Trophoblast cell (in vitro differentiated cells and primary cell): ENCODE results near the gene SMIM31.
A peak's percentile ranks its signal among the peaks of the same experiment; 100 is the strongest.

Experiments
- DNase-seq, 2 donors: peaks; one replicate each; pipeline ENCODE4 v3.0.0-alpha.2; 2016
- H2AFZ ChIP-seq: 2 replicates; pipeline ENCODE4 v1.6.1; 2013; ENCODE audit warnings: low read length, moderate library complexity, mild to moderate bottlenecking; ENCODE audit not compliant: insufficient read depth, poor library complexity
- H2AK5ac ChIP-seq: 2 replicates; pipeline ENCODE4 v1.6.1; 2013; ENCODE audit warnings: mild to moderate bottlenecking, low read length
- H2BK120ac ChIP-seq: 2 replicates; pipeline ENCODE4 v1.6.1; 2013; ENCODE audit warnings: low read length, mild to moderate bottlenecking, moderate library complexity; ENCODE audit not compliant: insufficient read depth, poor library complexity
- H2BK12ac ChIP-seq: 2 replicates; pipeline ENCODE4 v1.6.1; 2013; ENCODE audit warnings: mild to moderate bottlenecking, low read length, moderate library complexity
- H2BK5ac ChIP-seq: 2 replicates; pipeline ENCODE4 v1.6.1; 2013; ENCODE audit warnings: low read length, low read depth, moderate library complexity, mild to moderate bottlenecking; ENCODE audit not compliant: poor library complexity
- H3K14ac ChIP-seq: 2 replicates; pipeline ENCODE4 v1.6.1; 2013; ENCODE audit warnings: mild to moderate bottlenecking, low read length
- H3K18ac ChIP-seq: 2 replicates; pipeline ENCODE4 v1.6.1; 2013; ENCODE audit warnings: mild to moderate bottlenecking, low read length
- H3K23ac ChIP-seq: 2 replicates; pipeline ENCODE4 v1.6.1; 2013; ENCODE audit warnings: low read length
- H3K27ac ChIP-seq: 2 replicates; pipeline ENCODE4 v1.5.1; 2013; ENCODE audit warnings: low read depth, mild to moderate bottlenecking, inconsistent platforms, low read length, moderate library complexity
- H3K27me3 ChIP-seq: 2 replicates; pipeline ENCODE4 v1.6.1; 2013; ENCODE audit warnings: inconsistent platforms, mild to moderate bottlenecking, low read length, moderate library complexity; ENCODE audit not compliant: insufficient read depth
- H3K36me3 ChIP-seq, 2 experiments: 1 replicate in 1 of 2; 2 replicates in 1 of 2; pipeline ENCODE4 v1.6.1; 2013; ENCODE audit warnings: low read length in 2 of 2, mild to moderate bottlenecking in 2 of 2, moderate library complexity in 1 of 2; ENCODE audit not compliant: insufficient read depth in 2 of 2, control insufficient read depth in 1 of 2
- H3K4ac ChIP-seq: 2 replicates; pipeline ENCODE4 v1.6.1; 2013; ENCODE audit warnings: low read depth, mild to moderate bottlenecking, low read length, moderate library complexity
- H3K4me1 ChIP-seq, 2 experiments: 1 replicate in 1 of 2; 2 replicates in 1 of 2; pipeline ENCODE4 v1.6.1; 2013; ENCODE audit warnings: low read length in 2 of 2, mild to moderate bottlenecking in 2 of 2, moderate library complexity in 1 of 2; ENCODE audit not compliant: insufficient read depth in 2 of 2, control insufficient read depth in 1 of 2
- H3K4me2 ChIP-seq: 2 replicates; pipeline ENCODE4 v1.6.1; 2013; ENCODE audit warnings: inconsistent platforms, mild to moderate bottlenecking, low read length, moderate library complexity
- H3K4me3 ChIP-seq: 2 replicates; pipeline ENCODE4 v1.5.1; 2013; ENCODE audit warnings: mild to moderate bottlenecking, low read depth, low read length, inconsistent platforms
- H3K79me1 ChIP-seq: one replicate; pipeline ENCODE4 v1.6.1; 2013; ENCODE audit warnings: low read length
- H3K79me2 ChIP-seq: 2 replicates; pipeline ENCODE4 v1.6.1; 2013; ENCODE audit warnings: low read length, mild to moderate bottlenecking; ENCODE audit not compliant: control insufficient read depth, insufficient read depth, poor library complexity
- H3K9ac ChIP-seq: 2 replicates; pipeline ENCODE4 v1.6.1; 2013; ENCODE audit warnings: mild to moderate bottlenecking, low read length
- H3K9me3 ChIP-seq: 2 replicates; pipeline ENCODE4 v1.6.1; 2013; ENCODE audit warnings: low read depth, mild to moderate bottlenecking, control low read depth, inconsistent platforms, low read length; ENCODE audit not compliant: insufficient read depth
- H4K12ac ChIP-seq: 2 replicates; pipeline ENCODE4 v1.6.1; 2013; ENCODE audit warnings: low read depth, mild to moderate bottlenecking, low read length, moderate library complexity
- H4K8ac ChIP-seq: 2 replicates; pipeline ENCODE4 v1.6.1; 2013; ENCODE audit warnings: low read depth, mild to moderate bottlenecking, low read length, moderate library complexity
- H4K91ac ChIP-seq: one replicate; pipeline ENCODE4 v1.6.1; 2013; ENCODE audit warnings: low read depth, mild to moderate bottlenecking, low read length, moderate library complexity
- WGBS: extraction: QIAGEN DNeasy Blood & Tissue Kit; methylation state at CpG from one replicate; pipeline ENCODE4 v1.1.7; 2013; ENCODE audit warnings: missing lambda C conversion rate; ENCODE audit not compliant: insufficient read length, insufficient coverage; ENCODE audit errors: extremely low coverage; 5-methylcytosine and 5-hydroxymethylcytosine counted together

The SMIM31 gene

DNA sequence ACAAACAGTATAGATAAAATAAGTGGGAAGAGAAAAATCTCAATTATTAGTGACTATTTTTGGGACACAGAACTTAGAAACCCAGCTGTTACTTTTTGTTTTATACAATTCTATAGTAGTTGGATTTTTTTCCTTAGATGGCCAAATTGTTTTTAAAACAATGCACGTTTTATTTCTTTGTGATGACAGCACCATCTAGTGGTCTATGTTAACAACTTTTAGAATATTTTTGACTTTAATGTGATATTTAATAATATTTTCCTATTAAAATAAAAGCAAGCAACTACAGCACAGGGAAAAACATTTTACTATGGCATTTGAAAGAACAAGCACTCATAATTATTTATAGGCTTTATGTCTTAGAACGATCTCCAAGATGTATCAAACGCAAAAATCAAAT lies 5.6 kb upstream of the SMIM31 start:
- WGBS, result no CpG with 5 or more reads among the region's 3 CpGs
- H2BK120ac ChIP-seq, result no peak overlapping the region

DNA sequence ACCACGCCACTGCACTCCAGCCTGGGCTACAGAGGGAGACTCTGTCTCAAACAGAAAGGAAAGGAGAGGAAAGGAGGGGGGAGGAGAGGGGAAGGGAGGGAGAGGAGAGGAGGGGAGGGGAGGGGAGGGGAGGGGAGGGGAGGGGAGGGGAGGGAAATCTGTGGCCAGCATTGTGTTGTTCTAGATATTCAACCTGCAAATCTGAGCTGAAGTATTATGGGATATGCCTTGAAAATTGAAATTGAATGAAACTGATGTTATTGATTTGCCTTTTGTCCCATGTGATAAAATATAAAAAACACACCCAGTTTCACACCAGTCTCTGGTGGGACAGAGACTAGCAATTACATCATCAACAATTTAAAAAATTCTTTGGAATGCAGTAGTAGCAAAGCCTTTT lies 1.5 kb downstream of the SMIM31 start:
- H4K91ac ChIP-seq, result no peak overlapping the region
- H2BK12ac ChIP-seq, result no peak overlapping the region
- no peak for DNase-seq
- no peaks in the 10 kb centered on the region for H3K36me3 ChIP-seq
- no peak overlapping the region for H3K23ac ChIP-seq
- WGBS, result no CpG with 5 or more reads among the region's 1 CpG
- no peak overlapping the region for H2BK120ac ChIP-seq
- no peaks in the 10 kb centered on the region for H3K9me3 ChIP-seq
- H2BK5ac ChIP-seq, result no peak overlapping the region
- no peak overlapping the region for H3K14ac ChIP-seq
- no peak overlapping the region for H4K8ac ChIP-seq
- no peak overlapping the region for H3K4me2 ChIP-seq
- H3K4me1 ChIP-seq, result no peaks in the 10 kb centered on the region
- no peak overlapping the region for H4K12ac ChIP-seq
- H3K27ac ChIP-seq, result no peak overlapping the region
- no peaks in the 10 kb centered on the region for H3K79me1 ChIP-seq
- no peak overlapping the region for H3K4ac ChIP-seq
- H3K79me2 ChIP-seq, result no peaks in the 10 kb centered on the region
- H3K18ac ChIP-seq, result no peak overlapping the region
- no peaks in the 10 kb centered on the region for H3K27me3 ChIP-seq
- H2AK5ac ChIP-seq, result no peak overlapping the region
- H2AFZ ChIP-seq, result no peak overlapping the region
- no peak overlapping the region for H3K9ac ChIP-seq
- H3K4me3 ChIP-seq, result no peak overlapping the region

More for the DNA sequence above, 5.6 kb upstream of the SMIM31 start:
- no peak overlapping the region for H2BK5ac ChIP-seq
- no peak overlapping the region for H3K23ac ChIP-seq
- H3K27ac ChIP-seq, result no peak overlapping the region
- DNase-seq, result peak in 1 of 2 donors; percentile 62
- H2AK5ac ChIP-seq, result no peak overlapping the region
- H3K18ac ChIP-seq, result no peak overlapping the region
- H3K4ac ChIP-seq, result no peak overlapping the region
- no peak overlapping the region for H3K14ac ChIP-seq
- no peaks in the 10 kb centered on the region for H3K9me3 ChIP-seq
- no peak overlapping the region for H3K4me3 ChIP-seq
- H3K4me1 ChIP-seq, result no peaks in the 10 kb centered on the region
- H3K79me2 ChIP-seq, result no peaks in the 10 kb centered on the region
- no peaks in the 10 kb centered on the region for H3K79me1 ChIP-seq
- H3K9ac ChIP-seq, result no peak overlapping the region
- no peak overlapping the region for H4K91ac ChIP-seq
- no peak overlapping the region for H3K4me2 ChIP-seq
- peaks cover 0 to 3% of the 10 kb centered on the region in 2 experiments for H3K36me3 ChIP-seq
- no peak overlapping the region for H2BK12ac ChIP-seq
- no peak overlapping the region for H4K8ac ChIP-seq
- H4K12ac ChIP-seq, result no peak overlapping the region
- H3K27me3 ChIP-seq, result no peaks in the 10 kb centered on the region
- H2AFZ ChIP-seq, result no peak overlapping the region

DNA sequence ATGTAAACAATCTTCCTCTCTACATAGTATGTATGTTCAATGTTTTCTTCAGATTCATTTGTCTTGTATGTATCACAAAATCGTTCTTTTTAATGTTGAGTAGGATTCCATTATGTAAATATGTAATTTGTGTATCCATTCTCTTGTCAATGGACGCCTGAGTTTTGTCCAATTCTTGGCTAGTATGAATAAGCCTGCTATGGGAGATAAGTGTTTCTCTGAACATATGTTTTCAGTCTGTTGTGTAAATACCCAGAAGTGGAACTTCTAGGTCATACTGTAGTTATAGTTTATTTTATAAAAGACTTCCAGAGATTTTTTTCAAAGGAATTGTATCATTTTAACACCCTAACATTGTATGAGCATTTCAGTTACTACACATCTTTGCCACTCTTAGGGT lies 2.8 kb downstream of the SMIM31 start:
- H3K27me3 ChIP-seq, result no peaks in the 10 kb centered on the region
- H2AK5ac ChIP-seq, result no peak overlapping the region
- H3K23ac ChIP-seq, result no peak overlapping the region
- no peak overlapping the region for H2BK5ac ChIP-seq
- no peak overlapping the region for H3K27ac ChIP-seq
- no peak overlapping the region for H3K4ac ChIP-seq
- DNase-seq, result no peak
- no peak overlapping the region for H3K18ac ChIP-seq
- no peak overlapping the region for H4K12ac ChIP-seq
- H3K4me3 ChIP-seq, result no peak overlapping the region
- no peak overlapping the region for H4K91ac ChIP-seq
- H2BK12ac ChIP-seq, result no peak overlapping the region
- H3K36me3 ChIP-seq, result no peaks in the 10 kb centered on the region
- H3K14ac ChIP-seq, result no peak overlapping the region
- no peak overlapping the region for H2BK120ac ChIP-seq
- no peaks in the 10 kb centered on the region for H3K79me1 ChIP-seq
- no peak overlapping the region for H3K4me2 ChIP-seq
- H3K9me3 ChIP-seq, result no peaks in the 10 kb centered on the region
- H2AFZ ChIP-seq, result no peak overlapping the region
- H3K79me2 ChIP-seq, result no peaks in the 10 kb centered on the region
- no peak overlapping the region for H4K8ac ChIP-seq
- no peak overlapping the region for H3K9ac ChIP-seq
- no CpG with 5 or more reads among the region's 2 CpGs for WGBS
- no peaks in the 10 kb centered on the region for H3K4me1 ChIP-seq

DNA sequence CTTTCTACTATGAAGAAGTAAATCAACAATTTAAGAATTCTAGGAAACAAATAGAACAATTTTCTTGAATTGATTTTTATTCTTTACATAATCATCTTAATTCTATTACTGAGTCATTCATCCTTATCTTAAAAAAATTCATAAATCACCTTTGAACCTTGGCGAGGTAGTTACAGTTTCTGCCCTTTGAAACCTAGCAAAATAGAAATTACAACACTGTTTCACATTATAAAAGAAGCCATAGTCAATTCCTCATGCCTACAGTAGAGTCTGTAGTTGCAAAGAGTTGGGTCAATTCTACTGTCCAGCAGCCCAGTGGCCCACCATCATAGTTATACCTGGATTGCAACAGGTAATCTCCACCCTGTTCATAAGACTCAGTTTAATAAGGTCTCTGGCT lies 7.3 kb downstream of the SMIM31 start:
- Histone ChIP-seq H3K14ac (no peak overlapping the region), H3K4me1 (no peaks in the 10 kb centered on the region), H2BK12ac (no peak overlapping the region), H4K12ac (no peak overlapping the region), H3K79me2 (no peaks in the 10 kb centered on the region), H3K79me1 (no peaks in the 10 kb centered on the region), H3K4me2 (no peak overlapping the region), H2BK120ac (no peak overlapping the region), H2BK5ac (no peak overlapping the region), H3K9me3 (no peaks in the 10 kb centered on the region), H2AFZ (no peak overlapping the region), H3K36me3 (no peaks in the 10 kb centered on the region), H3K23ac (no peak overlapping the region), H3K9ac (no peak overlapping the region), H4K91ac (no peak overlapping the region), H3K4me3 (no peak overlapping the region), H2AK5ac (no peak overlapping the region), H4K8ac (no peak overlapping the region), H3K18ac (no peak overlapping the region), H3K27me3 (no peaks in the 10 kb centered on the region), H3K27ac (no peak overlapping the region), H3K4ac (no peak overlapping the region)
- no CpG with 5 or more reads among the region's 1 CpG for WGBS
- no peak for DNase-seq
